ENCODE results near the gene SLC11A2. TPM values are rescaled to one million over a fixed set of nuclear protein-coding genes. Genes with fewer than 3 reads are reported as not detected.

SLC11A2 gene
- total and polyA plus RNA-seq, 9 of the 15 experiments (the other 6 are each of a cell fraction or from before 2014, with no cell fraction given), result 21.1 to 54.0 (median 32.9) TPM

DNA sequence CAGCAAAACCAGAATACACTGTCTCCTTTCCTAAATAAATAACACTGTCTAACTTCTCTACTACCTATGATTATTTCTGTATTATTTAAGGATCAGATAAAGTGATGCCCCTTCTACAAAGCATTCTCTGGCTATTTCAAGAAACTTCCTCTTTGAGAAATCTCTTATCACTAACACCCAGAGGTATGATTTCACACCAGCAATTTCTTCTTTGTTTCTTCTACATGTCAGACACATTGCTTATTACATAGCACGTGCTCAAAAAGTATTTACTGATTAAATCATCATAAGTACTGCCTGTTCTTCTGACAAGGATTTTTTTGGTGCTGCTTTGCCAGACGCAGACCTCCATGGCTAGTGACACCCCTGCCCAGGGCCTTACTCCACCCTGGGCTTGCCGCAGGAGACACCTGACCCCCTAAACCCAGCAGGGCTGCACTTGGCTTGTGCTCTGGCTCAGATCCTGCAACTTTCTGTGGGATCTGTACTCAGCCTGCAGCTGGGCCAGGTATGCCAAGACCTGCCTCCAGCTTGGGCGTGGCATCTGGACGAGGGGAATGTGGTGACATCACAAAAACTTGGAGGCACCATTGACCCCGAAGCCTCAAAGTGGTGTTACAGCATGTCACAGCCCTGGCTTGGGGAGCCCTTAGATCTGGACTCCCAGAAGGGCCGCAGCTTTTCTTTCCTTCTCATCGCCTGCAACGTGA lies 89.2 kb downstream of the SLC11A2 start (continued):
- TF ChIP-seq STAT5A (IDR thresholded peaks at IDR 0.05; ENCODE audit: borderline replicate concordance, low read length) (peak; percentile 9; the same call in 1 of the 2 replicates), BDP1 (IDR thresholded peaks at IDR 0.05; ENCODE audit: insufficient read depth, insufficient read length) (no peak), BHLHE40 (IDR thresholded peaks at IDR 0.05; ENCODE audit: low read length) (peak; percentile 92), PHF20 (IDR thresholded peaks at IDR 0.05; ENCODE audit: partially characterized antibody) (no peak), CHD2 (IDR thresholded peaks at IDR 0.05; ENCODE audit: low read depth, low read length) (no peak), ZNF146 (CRISPR knock-in tag; IDR thresholded peaks at IDR 0.05; ENCODE audit: unreplicated experiment) (no peak), SMARCA5 (IDR thresholded peaks at IDR 0.05) (no peak), SMARCB1 (IDR thresholded peaks at IDR 0.05; ENCODE audit: insufficient read length, low read depth) (peak; percentile 36), SIN3A (IDR thresholded peaks at IDR 0.05; ENCODE audit: borderline replicate concordance in 2 of 2, control insufficient read depth in 1 of 2, low read depth in 2 of 2, low read length in 2 of 2) (no peak)
- TF ChIP-seq, protein P1, sequence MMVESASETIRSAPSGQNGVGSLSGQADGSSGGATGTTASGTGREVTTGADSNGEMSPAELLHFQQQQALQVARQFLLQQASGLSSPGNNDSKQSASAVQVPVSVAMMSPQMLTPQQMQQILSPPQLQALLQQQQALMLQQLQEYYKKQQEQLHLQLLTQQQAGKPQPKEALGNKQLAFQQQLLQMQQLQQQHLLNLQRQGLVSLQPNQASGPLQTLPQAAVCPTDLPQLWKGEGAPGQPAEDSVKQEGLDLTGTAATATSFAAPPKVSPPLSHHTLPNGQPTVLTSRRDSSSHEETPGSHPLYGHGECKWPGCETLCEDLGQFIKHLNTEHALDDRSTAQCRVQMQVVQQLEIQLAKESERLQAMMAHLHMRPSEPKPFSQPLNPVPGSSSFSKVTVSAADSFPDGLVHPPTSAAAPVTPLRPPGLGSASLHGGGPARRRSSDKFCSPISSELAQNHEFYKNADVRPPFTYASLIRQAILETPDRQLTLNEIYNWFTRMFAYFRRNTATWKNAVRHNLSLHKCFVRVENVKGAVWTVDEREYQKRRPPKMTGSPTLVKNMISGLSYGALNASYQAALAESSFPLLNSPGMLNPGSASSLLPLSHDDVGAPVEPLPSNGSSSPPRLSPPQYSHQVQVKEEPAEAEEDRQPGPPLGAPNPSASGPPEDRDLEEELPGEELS (CRISPR knock-in tag; IDR thresholded peaks at IDR 0.05; ENCODE audit: borderline replicate concordance), result no peak
- TF ChIP-seq, protein P2, sequence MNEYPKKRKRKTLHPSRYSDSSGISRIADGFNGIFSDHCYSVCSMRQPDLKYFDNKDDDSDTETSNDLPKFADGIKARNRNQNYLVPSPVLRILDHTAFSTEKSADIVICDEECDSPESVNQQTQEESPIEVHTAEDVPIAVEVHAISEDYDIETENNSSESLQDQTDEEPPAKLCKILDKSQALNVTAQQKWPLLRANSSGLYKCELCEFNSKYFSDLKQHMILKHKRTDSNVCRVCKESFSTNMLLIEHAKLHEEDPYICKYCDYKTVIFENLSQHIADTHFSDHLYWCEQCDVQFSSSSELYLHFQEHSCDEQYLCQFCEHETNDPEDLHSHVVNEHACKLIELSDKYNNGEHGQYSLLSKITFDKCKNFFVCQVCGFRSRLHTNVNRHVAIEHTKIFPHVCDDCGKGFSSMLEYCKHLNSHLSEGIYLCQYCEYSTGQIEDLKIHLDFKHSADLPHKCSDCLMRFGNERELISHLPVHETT (CRISPR knock-in tag; conservative IDR thresholded peaks at IDR 0.05 in 1 of 2, IDR thresholded peaks at IDR 0.05 in 1 of 2), result no peak
- TF ChIP-seq, protein P3, sequence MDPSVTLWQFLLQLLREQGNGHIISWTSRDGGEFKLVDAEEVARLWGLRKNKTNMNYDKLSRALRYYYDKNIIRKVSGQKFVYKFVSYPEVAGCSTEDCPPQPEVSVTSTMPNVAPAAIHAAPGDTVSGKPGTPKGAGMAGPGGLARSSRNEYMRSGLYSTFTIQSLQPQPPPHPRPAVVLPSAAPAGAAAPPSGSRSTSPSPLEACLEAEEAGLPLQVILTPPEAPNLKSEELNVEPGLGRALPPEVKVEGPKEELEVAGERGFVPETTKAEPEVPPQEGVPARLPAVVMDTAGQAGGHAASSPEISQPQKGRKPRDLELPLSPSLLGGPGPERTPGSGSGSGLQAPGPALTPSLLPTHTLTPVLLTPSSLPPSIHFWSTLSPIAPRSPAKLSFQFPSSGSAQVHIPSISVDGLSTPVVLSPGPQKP (CRISPR knock-in tag; IDR thresholded peaks at IDR 0.05), result no peak
- TF ChIP-seq, protein P4, sequence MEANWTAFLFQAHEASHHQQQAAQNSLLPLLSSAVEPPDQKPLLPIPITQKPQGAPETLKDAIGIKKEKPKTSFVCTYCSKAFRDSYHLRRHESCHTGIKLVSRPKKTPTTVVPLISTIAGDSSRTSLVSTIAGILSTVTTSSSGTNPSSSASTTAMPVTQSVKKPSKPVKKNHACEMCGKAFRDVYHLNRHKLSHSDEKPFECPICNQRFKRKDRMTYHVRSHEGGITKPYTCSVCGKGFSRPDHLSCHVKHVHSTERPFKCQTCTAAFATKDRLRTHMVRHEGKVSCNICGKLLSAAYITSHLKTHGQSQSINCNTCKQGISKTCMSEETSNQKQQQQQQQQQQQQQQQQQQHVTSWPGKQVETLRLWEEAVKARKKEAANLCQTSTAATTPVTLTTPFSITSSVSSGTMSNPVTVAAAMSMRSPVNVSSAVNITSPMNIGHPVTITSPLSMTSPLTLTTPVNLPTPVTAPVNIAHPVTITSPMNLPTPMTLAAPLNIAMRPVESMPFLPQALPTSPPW (CRISPR knock-in tag; IDR thresholded peaks at IDR 0.05), result peak; percentile 40; the same call in 1 of the 2 replicates
- TF ChIP-seq, protein P5, sequence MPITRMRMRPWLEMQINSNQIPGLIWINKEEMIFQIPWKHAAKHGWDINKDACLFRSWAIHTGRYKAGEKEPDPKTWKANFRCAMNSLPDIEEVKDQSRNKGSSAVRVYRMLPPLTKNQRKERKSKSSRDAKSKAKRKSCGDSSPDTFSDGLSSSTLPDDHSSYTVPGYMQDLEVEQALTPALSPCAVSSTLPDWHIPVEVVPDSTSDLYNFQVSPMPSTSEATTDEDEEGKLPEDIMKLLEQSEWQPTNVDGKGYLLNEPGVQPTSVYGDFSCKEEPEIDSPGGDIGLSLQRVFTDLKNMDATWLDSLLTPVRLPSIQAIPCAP (CRISPR knock-in tag; IDR thresholded peaks at IDR 0.05; ENCODE audit: borderline replicate concordance), result no peak
- TF ChIP-seq, protein P6, sequence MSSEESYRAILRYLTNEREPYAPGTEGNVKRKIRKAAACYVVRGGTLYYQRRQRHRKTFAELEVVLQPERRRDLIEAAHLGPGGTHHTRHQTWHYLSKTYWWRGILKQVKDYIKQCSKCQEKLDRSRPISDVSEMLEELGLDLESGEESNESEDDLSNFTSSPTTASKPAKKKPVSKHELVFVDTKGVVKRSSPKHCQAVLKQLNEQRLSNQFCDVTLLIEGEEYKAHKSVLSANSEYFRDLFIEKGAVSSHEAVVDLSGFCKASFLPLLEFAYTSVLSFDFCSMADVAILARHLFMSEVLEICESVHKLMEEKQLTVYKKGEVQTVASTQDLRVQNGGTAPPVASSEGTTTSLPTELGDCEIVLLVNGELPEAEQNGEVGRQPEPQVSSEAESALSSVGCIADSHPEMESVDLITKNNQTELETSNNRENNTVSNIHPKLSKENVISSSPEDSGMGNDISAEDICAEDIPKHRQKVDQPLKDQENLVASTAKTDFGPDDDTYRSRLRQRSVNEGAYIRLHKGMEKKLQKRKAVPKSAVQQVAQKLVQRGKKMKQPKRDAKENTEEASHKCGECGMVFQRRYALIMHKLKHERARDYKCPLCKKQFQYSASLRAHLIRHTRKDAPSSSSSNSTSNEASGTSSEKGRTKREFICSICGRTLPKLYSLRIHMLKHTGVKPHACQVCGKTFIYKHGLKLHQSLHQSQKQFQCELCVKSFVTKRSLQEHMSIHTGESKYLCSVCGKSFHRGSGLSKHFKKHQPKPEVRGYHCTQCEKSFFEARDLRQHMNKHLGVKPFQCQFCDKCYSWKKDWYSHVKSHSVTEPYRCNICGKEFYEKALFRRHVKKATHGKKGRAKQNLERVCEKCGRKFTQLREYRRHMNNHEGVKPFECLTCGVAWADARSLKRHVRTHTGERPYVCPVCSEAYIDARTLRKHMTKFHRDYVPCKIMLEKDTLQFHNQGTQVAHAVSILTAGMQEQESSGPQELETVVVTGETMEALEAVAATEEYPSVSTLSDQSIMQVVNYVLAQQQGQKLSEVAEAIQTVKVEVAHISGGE (CRISPR knock-in tag; IDR thresholded peaks at IDR 0.05), result peak in 1 of 3 experiments; percentile 34; a peak in 1 of 6 replicates
